GM23338 (cell line): ENCODE results near the gene TKFC. TPM values are rescaled to one million over a fixed set of nuclear protein-coding genes. Genes with fewer than 3 reads are reported as not detected.

Experiments used
- ATAC-seq: fragments of 200-7000 bp; cut with Tn5 transposase; 3 replicates; pipeline ENCODE4 v1.9.1; 2020
- DNase-seq: peaks from one replicate; pipeline ENCODE4 v3.0.0-alpha.2; 2015; ENCODE audit warnings: low spot score
- H2AFZ ChIP-seq: fragments of 200-600 bp; sonication (generic); 2 replicates; pipeline ENCODE4 v1.8.0; 2016; ENCODE audit warnings: antibody characterized with exemption, mild to moderate bottlenecking, moderate library complexity
- H3F3A ChIP-seq: fragments of 200-600 bp; sonication (generic); replicated peaks from 2 replicates; pipeline ENCODE4 v1.8.0; 2017; ENCODE audit warnings: antibody characterized with exemption, mixed run types, low read depth
- H3K27ac ChIP-seq: fragments of 200-600 bp; sonication (generic); 2 replicates; pipeline ENCODE4 v1.6.1; 2016; ENCODE audit warnings: low read depth
- H3K27me3 ChIP-seq: fragments of 200-600 bp; sonication (generic); 2 replicates; pipeline ENCODE4 v1.8.0; 2016; ENCODE audit warnings: mild to moderate bottlenecking, mixed run types, moderate library complexity; ENCODE audit not compliant: insufficient read depth
- H3K36me3 ChIP-seq: fragments of 200-600 bp; sonication (generic); 2 replicates; pipeline ENCODE4 v1.8.0; 2016; ENCODE audit warnings: mild to moderate bottlenecking; ENCODE audit not compliant: insufficient read depth
- H3K4me1 ChIP-seq: fragments of 200-600 bp; sonication (generic); 2 replicates; pipeline ENCODE4 v1.8.0; 2016; ENCODE audit warnings: mild to moderate bottlenecking, moderate library complexity; ENCODE audit not compliant: insufficient read depth
- H3K4me2 ChIP-seq: fragments of 200-600 bp; sonication (generic); 2 replicates; pipeline ENCODE4 v1.7.1; 2017; ENCODE audit warnings: mixed run types
- H3K4me3 ChIP-seq: fragments of 200-600 bp; sonication (generic); 2 replicates; pipeline ENCODE4 v1.6.1; 2016; ENCODE audit warnings: mixed run types
- H3K79me2 ChIP-seq: fragments of 200-600 bp; sonication (generic); replicated peaks from 2 replicates; pipeline ENCODE4 v1.8.0; 2017; ENCODE audit warnings: mild to moderate bottlenecking; ENCODE audit not compliant: insufficient read depth
- H3K9me2 ChIP-seq: fragments of 200-600 bp; sonication (generic); 2 replicates; pipeline ENCODE4 v1.8.0; 2017; ENCODE audit not compliant: insufficient read depth
- H4K20me1 ChIP-seq: fragments of 200-600 bp; sonication (generic); replicated peaks from 2 replicates; pipeline ENCODE4 v1.8.0; 2017; ENCODE audit warnings: mild to moderate bottlenecking; ENCODE audit not compliant: insufficient read depth
- H3K27ac Mint-ChIP-seq: 2 replicates; pipeline ENCODE4 v1.8.0; 2020; ENCODE audit warnings: inconsistent platforms, mild to moderate bottlenecking, moderate library complexity, mixed read lengths
- H3K27me3 Mint-ChIP-seq: 3 replicates; pipeline ENCODE4 v1.8.0; 2022; ENCODE audit warnings: low read depth, mild to moderate bottlenecking, moderate library complexity, mixed read lengths, inconsistent platforms; ENCODE audit not compliant: insufficient read depth, poor library complexity
- H3K36me3 Mint-ChIP-seq: 3 replicates; pipeline ENCODE4 v1.8.0; 2021; ENCODE audit warnings: low read depth, mild to moderate bottlenecking, inconsistent platforms, moderate library complexity, mixed read lengths
- H3K4me1 Mint-ChIP-seq: 3 replicates; pipeline ENCODE4 v1.8.0; 2020; ENCODE audit warnings: mild to moderate bottlenecking, inconsistent platforms, mixed read lengths
- H3K4me3 Mint-ChIP-seq: 3 replicates; pipeline ENCODE4 v1.8.0; 2021; ENCODE audit warnings: moderate library complexity, mild to moderate bottlenecking, inconsistent platforms, mixed read lengths
- H3K9me3 Mint-ChIP-seq: 3 replicates; pipeline ENCODE4 v1.8.0; 2020; ENCODE audit warnings: moderate library complexity, mild to moderate bottlenecking, inconsistent platforms, mixed read lengths
- CREB1 ChIP-seq: fragments of 250-450 bp; sonication (Bioruptor Pico); IDR thresholded peaks from 2 replicates; pipeline ENCODE4 v1.5.0; 2020; ENCODE audit warnings: low read depth, mild to moderate bottlenecking, moderate library complexity
- EZH2 ChIP-seq: fragments of 200-600 bp; sonication (generic); IDR thresholded peaks from one replicate; pipeline ENCODE4 v1.8.0; 2017; ENCODE audit warnings: antibody characterized with exemption, mild to moderate bottlenecking, low read depth; ENCODE audit not compliant: unreplicated experiment
- EZH2phosphoT487 ChIP-seq: fragments of 200-600 bp; sonication (generic); IDR thresholded peaks from one replicate; pipeline ENCODE4 v1.8.1; 2018; ENCODE audit warnings: antibody characterized with exemption; ENCODE audit not compliant: unreplicated experiment
- JUNB ChIP-seq: IDR thresholded peaks from one replicate; pipeline ENCODE4 v1.6.1; 2016; ENCODE audit warnings: antibody characterized with exemption; ENCODE audit not compliant: unreplicated experiment
- NANOG ChIP-seq: IDR thresholded peaks from 2 replicates; pipeline ENCODE4 v1.6.1; 2016; ENCODE audit warnings: antibody characterized with exemption, borderline replicate concordance
- POLR2AphosphoS5 ChIP-seq: IDR thresholded peaks from 2 replicates; pipeline ENCODE4 v1.6.1; 2016; ENCODE audit warnings: antibody characterized with exemption, low read depth
- REST ChIP-seq: IDR thresholded peaks from one replicate; pipeline ENCODE4 v1.6.1; 2018; ENCODE audit warnings: antibody characterized with exemption; ENCODE audit not compliant: unreplicated experiment
- STAT1 ChIP-seq: IDR thresholded peaks from one replicate; pipeline ENCODE4 v1.6.1; 2016; ENCODE audit warnings: antibody characterized with exemption; ENCODE audit not compliant: unreplicated experiment
- ZNF114 ChIP-seq: fragments of 250-450 bp; sonication (Bioruptor Pico); IDR thresholded peaks from 2 replicates; pipeline ENCODE4 v1.5.0; 2020; ENCODE audit warnings: mild to moderate bottlenecking, moderate library complexity
- polyA plus RNA-seq: library from polyadenylated mRNA; unstranded; fragments of >200 nt; fragmentation: Nextera tagmentation; extraction: Ambion mirVana; gene quantifications from 2 replicates; pipeline ENCODE4 v1.2.1, GENCODE V29; 2016
- total RNA-seq: library from RNA; depleted of rRNA; stranded (reverse); fragments of >200 nt; shearing (Covaris generic); gene quantifications from 2 replicates; pipeline ENCODE4 v1.2.3, GENCODE V29; 2014
- TF ChIP-seq, protein P1 (sequence below): fragments of 250-450 bp; sonication (Bioruptor Pico); IDR thresholded peaks from 2 replicates; pipeline ENCODE4 v1.5.0; 2020; ENCODE audit warnings: mild to moderate bottlenecking, moderate library complexity

TKFC gene
- total and polyA plus RNA-seq, 2 experiments from 2014 or later, result 21.7 to 46.9 TPM

DNA sequence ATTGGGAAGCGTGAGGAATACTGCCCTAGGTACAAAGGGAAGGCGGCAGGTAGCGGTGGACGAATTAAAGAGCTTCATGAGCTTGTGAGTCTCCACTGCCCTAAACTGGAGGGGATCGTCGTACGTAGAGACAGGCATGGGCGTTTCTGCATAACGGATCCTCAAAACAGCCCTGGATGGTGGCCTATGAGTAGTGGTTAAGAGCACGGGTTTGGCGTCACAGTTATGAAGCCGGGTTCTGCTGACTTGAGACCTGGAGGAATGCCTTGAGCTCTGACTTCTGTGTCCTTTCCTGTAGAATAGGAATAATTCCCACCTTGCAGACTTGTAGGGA, 29.5 kb downstream of the TKFC start:
- ATAC-seq, result peak; percentile 6
- H3K36me3 ChIP-seq, result peaks cover 27% of the 10 kb centered on the region
- H3K27ac ChIP-seq, result peak overlapping the region; percentile 100

More for the DNA sequence above, 29.5 kb downstream of the TKFC start:
- Histone ChIP-seq H3K4me1 (peaks cover 11% of the 10 kb centered on the region), H3K4me2 (peak overlapping the region; percentile 97), H3K27me3 (no peaks in the 10 kb centered on the region), H3K4me3 (peak overlapping the region; percentile 86), H4K20me1 (peaks cover 9% of the 10 kb centered on the region; the same call in 1 of the 2 replicates), H3F3A (peaks cover 10% of the 10 kb centered on the region; the same call in 1 of the 2 replicates), H2AFZ (peak overlapping the region; percentile 97), H3K79me2 (peaks cover 36% of the 10 kb centered on the region), H3K9me2 (no peaks in the 10 kb centered on the region)
- peak overlapping the region; percentile 99 for H3K4me3 Mint-ChIP-seq
- peak overlapping the region; percentile 98 for H3K27ac Mint-ChIP-seq
- H3K27me3 Mint-ChIP-seq, result peaks cover 8% of the 10 kb centered on the region
- H3K36me3 Mint-ChIP-seq, result peaks cover 44% of the 10 kb centered on the region
- no peak for TF ChIP-seq EZH2
- TF ChIP-seq EZH2phosphoT487, result no peak
- TF ChIP-seq STAT1, result no peak
- TF ChIP-seq ZNF114 (CRISPR knock-in tag), result no peak
- TF ChIP-seq JUNB, result no peak
- TF ChIP-seq POLR2AphosphoS5, result no peak
- TF ChIP-seq NANOG, result no peak
- no peak for TF ChIP-seq CREB1 (CRISPR knock-in tag)
- TF ChIP-seq, protein P1, sequence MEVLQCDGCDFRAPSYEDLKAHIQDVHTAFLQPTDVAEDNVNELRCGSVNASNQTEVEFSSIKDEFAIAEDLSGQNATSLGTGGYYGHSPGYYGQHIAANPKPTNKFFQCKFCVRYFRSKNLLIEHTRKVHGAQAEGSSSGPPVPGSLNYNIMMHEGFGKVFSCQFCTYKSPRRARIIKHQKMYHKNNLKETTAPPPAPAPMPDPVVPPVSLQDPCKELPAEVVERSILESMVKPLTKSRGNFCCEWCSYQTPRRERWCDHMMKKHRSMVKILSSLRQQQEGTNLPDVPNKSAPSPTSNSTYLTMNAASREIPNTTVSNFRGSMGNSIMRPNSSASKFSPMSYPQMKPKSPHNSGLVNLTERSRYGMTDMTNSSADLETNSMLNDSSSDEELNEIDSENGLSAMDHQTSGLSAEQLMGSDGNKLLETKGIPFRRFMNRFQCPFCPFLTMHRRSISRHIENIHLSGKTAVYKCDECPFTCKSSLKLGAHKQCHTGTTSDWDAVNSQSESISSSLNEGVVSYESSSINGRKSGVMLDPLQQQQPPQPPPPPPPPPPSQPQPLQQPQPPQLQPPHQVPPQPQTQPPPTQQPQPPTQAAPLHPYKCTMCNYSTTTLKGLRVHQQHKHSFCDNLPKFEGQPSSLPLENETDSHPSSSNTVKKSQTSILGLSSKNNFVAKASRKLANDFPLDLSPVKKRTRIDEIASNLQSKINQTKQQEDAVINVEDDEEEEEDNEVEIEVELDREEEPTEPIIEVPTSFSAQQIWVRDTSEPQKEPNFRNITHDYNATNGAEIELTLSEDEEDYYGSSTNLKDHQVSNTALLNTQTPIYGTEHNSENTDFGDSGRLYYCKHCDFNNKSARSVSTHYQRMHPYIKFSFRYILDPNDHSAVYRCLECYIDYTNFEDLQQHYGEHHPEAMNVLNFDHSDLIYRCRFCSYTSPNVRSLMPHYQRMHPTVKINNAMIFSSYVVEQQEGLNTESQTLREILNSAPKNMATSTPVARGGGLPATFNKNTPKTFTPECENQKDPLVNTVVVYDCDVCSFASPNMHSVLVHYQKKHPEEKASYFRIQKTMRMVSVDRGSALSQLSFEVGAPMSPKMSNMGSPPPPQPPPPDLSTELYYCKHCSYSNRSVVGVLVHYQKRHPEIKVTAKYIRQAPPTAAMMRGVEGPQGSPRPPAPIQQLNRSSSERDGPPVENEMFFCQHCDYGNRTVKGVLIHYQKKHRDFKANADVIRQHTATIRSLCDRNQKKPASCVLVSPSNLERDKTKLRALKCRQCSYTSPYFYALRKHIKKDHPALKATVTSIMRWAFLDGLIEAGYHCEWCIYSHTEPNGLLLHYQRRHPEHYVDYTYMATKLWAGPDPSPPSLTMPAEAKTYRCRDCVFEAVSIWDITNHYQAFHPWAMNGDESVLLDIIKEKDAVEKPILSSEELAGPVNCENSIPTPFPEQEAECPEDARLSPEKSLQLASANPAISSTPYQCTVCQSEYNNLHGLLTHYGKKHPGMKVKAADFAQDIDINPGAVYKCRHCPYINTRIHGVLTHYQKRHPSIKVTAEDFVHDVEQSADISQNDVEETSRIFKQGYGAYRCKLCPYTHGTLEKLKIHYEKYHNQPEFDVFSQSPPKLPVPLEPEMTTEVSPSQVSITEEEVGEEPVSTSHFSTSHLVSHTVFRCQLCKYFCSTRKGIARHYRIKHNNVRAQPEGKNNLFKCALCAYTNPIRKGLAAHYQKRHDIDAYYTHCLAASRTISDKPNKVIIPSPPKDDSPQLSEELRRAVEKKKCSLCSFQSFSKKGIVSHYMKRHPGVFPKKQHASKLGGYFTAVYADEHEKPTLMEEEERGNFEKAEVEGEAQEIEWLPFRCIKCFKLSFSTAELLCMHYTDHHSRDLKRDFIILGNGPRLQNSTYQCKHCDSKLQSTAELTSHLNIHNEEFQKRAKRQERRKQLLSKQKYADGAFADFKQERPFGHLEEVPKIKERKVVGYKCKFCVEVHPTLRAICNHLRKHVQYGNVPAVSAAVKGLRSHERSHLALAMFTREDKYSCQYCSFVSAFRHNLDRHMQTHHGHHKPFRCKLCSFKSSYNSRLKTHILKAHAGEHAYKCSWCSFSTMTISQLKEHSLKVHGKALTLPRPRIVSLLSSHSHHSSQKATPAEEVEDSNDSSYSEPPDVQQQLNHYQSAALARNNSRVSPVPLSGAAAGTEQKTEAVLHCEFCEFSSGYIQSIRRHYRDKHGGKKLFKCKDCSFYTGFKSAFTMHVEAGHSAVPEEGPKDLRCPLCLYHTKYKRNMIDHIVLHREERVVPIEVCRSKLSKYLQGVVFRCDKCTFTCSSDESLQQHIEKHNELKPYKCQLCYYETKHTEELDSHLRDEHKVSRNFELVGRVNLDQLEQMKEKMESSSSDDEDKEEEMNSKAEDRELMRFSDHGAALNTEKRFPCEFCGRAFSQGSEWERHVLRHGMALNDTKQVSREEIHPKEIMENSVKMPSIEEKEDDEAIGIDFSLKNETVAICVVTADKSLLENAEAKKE, result no peak
- no peak for TF ChIP-seq REST
- H3K4me1 Mint-ChIP-seq, result peaks cover 17% of the 10 kb centered on the region
- no peaks in the 10 kb centered on the region for H3K9me3 Mint-ChIP-seq
- DNase-seq, result peak; percentile 48
